ENCODE results near the gene ASRGL1.

DNA sequence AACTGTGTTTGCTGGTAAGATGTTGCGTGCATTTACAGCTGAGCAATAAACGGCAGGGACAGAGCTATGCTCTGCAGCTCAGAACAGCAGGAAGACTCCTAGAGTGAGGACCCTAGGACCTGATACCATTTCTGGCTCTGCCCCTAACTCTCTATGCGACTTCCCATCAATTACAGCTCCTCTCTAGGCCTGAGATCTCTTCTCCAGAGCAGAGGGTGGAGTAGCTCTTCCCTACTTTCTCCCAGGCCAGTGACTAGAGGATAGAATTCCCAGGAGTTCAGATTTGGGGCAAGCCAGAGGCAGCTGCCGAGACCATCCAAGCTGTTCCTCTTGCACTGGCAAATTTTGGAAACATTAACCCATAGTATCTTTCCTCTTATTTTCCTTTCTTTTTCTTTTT, 68.8 kb downstream of the ASRGL1 start:
- TF ChIP-seq EZH2 (IDR thresholded peaks at IDR 0.05; ENCODE audit: low read length, unreplicated experiment) (no peak), EZH2phosphoT487 (IDR thresholded peaks at IDR 0.05; ENCODE audit: borderline replicate concordance, low read length) (no peak)
- TF ChIP-seq, protein P1, sequence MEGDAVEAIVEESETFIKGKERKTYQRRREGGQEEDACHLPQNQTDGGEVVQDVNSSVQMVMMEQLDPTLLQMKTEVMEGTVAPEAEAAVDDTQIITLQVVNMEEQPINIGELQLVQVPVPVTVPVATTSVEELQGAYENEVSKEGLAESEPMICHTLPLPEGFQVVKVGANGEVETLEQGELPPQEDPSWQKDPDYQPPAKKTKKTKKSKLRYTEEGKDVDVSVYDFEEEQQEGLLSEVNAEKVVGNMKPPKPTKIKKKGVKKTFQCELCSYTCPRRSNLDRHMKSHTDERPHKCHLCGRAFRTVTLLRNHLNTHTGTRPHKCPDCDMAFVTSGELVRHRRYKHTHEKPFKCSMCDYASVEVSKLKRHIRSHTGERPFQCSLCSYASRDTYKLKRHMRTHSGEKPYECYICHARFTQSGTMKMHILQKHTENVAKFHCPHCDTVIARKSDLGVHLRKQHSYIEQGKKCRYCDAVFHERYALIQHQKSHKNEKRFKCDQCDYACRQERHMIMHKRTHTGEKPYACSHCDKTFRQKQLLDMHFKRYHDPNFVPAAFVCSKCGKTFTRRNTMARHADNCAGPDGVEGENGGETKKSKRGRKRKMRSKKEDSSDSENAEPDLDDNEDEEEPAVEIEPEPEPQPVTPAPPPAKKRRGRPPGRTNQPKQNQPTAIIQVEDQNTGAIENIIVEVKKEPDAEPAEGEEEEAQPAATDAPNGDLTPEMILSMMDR (conservative IDR thresholded peaks at IDR 0.05; ENCODE audit: low read depth, low read length), result no peak

Measured in PC-3 (cell line).